H1 (cell line): ENCODE data around the gene CAPN3.

ENCODE experiments used
- CBX8 ChIP-seq: fragments of 300-800, 300-1000 bp; sonication (generic); IDR thresholded peaks from 2 replicates; pipeline ENCODE4 v1.7.1; 2016; ENCODE audit warnings: low read depth, low read length, borderline replicate concordance
- CEBPB ChIP-seq: IDR thresholded peaks from 2 replicates; pipeline ENCODE4 v1.6.1; 2012; ENCODE audit warnings: low read depth, low read length
- CTCF ChIP-seq, 3 experiments: IDR thresholded peaks; 1 replicate in 2 of 3; 2 replicates in 1 of 3; pipeline versions ENCODE4 v1.5.1 to v1.6.1; 2011; ENCODE audit warnings: low read length in 3 of 3, mild to moderate bottlenecking in 3 of 3, inconsistent platforms in 2 of 3, low read depth in 1 of 3, moderate library complexity in 1 of 3; ENCODE audit not compliant: insufficient read depth in 1 of 3; ENCODE audit errors: control extremely low read depth in 1 of 3
- EZH2 ChIP-seq: fragments of 200-600 bp; sonication (generic); IDR thresholded peaks from 2 replicates; pipeline ENCODE4 v1.7.1; 2012; ENCODE audit warnings: low read depth, mild to moderate bottlenecking, moderate library complexity, low read length, inconsistent platforms; ENCODE audit not compliant: severe bottlenecking
- JUN ChIP-seq: IDR thresholded peaks from 2 replicates; pipeline ENCODE4 v1.6.1; 2011; ENCODE audit warnings: low read depth, mild to moderate bottlenecking, improper control_type of control experiment, low read length
- KDM1A ChIP-seq: fragments of 200-600, 300-600 bp; sonication (generic); IDR thresholded peaks from 2 replicates; pipeline ENCODE4 v1.7.1; 2016; ENCODE audit warnings: mild to moderate bottlenecking, low read length, borderline replicate concordance
- MAX ChIP-seq: IDR thresholded peaks from 2 replicates; pipeline ENCODE4 v1.6.1; 2012; ENCODE audit warnings: inconsistent platforms
- POLR2A ChIP-seq, 2 experiments: IDR thresholded peaks; 1 replicate in 1 of 2; 2 replicates in 1 of 2; pipeline ENCODE4 v1.6.1; 2011; ENCODE audit warnings: low read depth in 2 of 2, low read length in 2 of 2, mild to moderate bottlenecking in 2 of 2; ENCODE audit errors: control extremely low read depth in 1 of 2
- RAD21 ChIP-seq, 2 experiments: IDR thresholded peaks in 1 of 2; conservative IDR thresholded peaks in 1 of 2; 2 replicates each; pipeline ENCODE4 v1.6.1; 2011; ENCODE audit warnings: low read depth in 2 of 2, low read length in 2 of 2, improper control_type of control experiment in 1 of 2, inconsistent platforms in 1 of 2, mild to moderate bottlenecking in 1 of 2, moderate library complexity in 1 of 2
- RNF2 ChIP-seq: fragments of 200-900, 300-1000 bp; sonication (generic); IDR thresholded peaks from 2 replicates; pipeline ENCODE4 v1.7.1; 2016; ENCODE audit warnings: borderline replicate concordance, low read depth, mild to moderate bottlenecking, antibody characterized with exemption, low read length; ENCODE audit not compliant: poor library complexity, severe bottlenecking; ENCODE audit errors: missing control alignments
- SIX5 ChIP-seq: IDR thresholded peaks from 2 replicates; pipeline ENCODE4 v1.6.1; 2011; ENCODE audit warnings: mild to moderate bottlenecking, low read depth, low read length
- SP2 ChIP-seq: IDR thresholded peaks from 2 replicates; pipeline ENCODE4 v1.6.1; 2012; ENCODE audit warnings: mild to moderate bottlenecking, low read length, inconsistent platforms
- SRF ChIP-seq: IDR thresholded peaks from 2 replicates; pipeline ENCODE4 v1.6.1; 2011; ENCODE audit warnings: mild to moderate bottlenecking, low read depth, low read length, moderate library complexity
- USF2 ChIP-seq: IDR thresholded peaks from 2 replicates; pipeline ENCODE4 v1.6.1; 2011; ENCODE audit warnings: low read length, improper control_type of control experiment

- TF ChIP-seq CTCF (IDR thresholded peaks at IDR 0.05; ENCODE audit: control extremely low read depth in 1 of 3, insufficient read depth in 1 of 3, low read depth in 1 of 3, low read length in 3 of 3) (no peak), CEBPB (no peak), RAD21 (IDR thresholded peaks at IDR 0.05 in 1 of 2, conservative IDR thresholded peaks at IDR 0.05 in 1 of 2; ENCODE audit: low read depth in 2 of 2, low read length in 2 of 2) (no peak), POLR2A (IDR thresholded peaks at IDR 0.05; ENCODE audit: control extremely low read depth in 1 of 2, low read depth in 2 of 2, low read length in 2 of 2) (no peak), SIX5 (no peak), JUN (no peak), SP2 (no peak), MAX (no peak), EZH2 (no peak), USF2 (no peak), SRF (no peak), KDM1A (no peak), CBX8 (no peak), RNF2 (no peak)
These were observed 8.8 kb downstream of the CAPN3 start for GRCh38 chr15:42368096-42368495.
